HG02885 (cell line): ENCODE results near the gene GYS1.
A peak's percentile ranks its signal among the peaks of the same experiment; 100 is the strongest.

Source experiments
- ATAC-seq: cut with Tn5 transposase; IDR thresholded peaks from one replicate; pipeline ENCODE4 v1.9.1; 2021; ENCODE audit warnings: mild to moderate bottlenecking; ENCODE audit not compliant: unreplicated experiment, poor library complexity

The GYS1 gene

GRCh38 chr19:48991011-48991609 is 2.0 kb downstream of the GYS1 start:
- ATAC-seq, result no peak

- no peak for ATAC-seq
Observed at GRCh38 chr19:48990400-48990799, 2.7 kb downstream of the GYS1 start.

GRCh38 chr19:48989701-48990291 is 3.3 kb downstream of the GYS1 start:
- ATAC-seq, result no peak

- no peak for ATAC-seq
Observed at GRCh38 chr19:48988860-48989259, 4.2 kb downstream of the GYS1 start.

GRCh38 chr19:48988286-48988685 is 4.8 kb downstream of the GYS1 start:
- no peak for ATAC-seq

- ATAC-seq, result no peak
Observed at GRCh38 chr19:48987323-48987722, 5.8 kb downstream of the GYS1 start.

GRCh38 chr19:48986211-48986610 is 6.9 kb downstream of the GYS1 start:
- no peak for ATAC-seq

- ATAC-seq, result no peak
Observed at GRCh38 chr19:48985711-48986110, 7.4 kb downstream of the GYS1 start.

- ATAC-seq, result no peak
Observed at GRCh38 chr19:48982280-48982679, 10.8 kb downstream of the GYS1 start.

GRCh38 chr19:48977061-48977460 is 16.0 kb downstream of the GYS1 start:
- no peak for ATAC-seq

- ATAC-seq, result no peak
Observed at GRCh38 chr19:48975947-48976847, 16.9 kb downstream of the GYS1 start.

- ATAC-seq, result peak; percentile 41
Observed at GRCh38 chr19:48970923-48971395, 22.1 kb downstream of the GYS1 start.

- no peak for ATAC-seq
Observed at GRCh38 chr19:48970139-48970766, 22.9 kb downstream of the GYS1 start.

- no peak for ATAC-seq
Observed at GRCh38 chr19:48969276-48970138, 23.6 kb downstream of the GYS1 start.

GRCh38 chr19:48968813-48969218 is 24.3 kb downstream of the GYS1 start:
- no peak for ATAC-seq

- ATAC-seq, result no peak
Observed at GRCh38 chr19:48968179-48968661, 24.9 kb downstream of the GYS1 start.

GRCh38 chr19:48967346-48968178 is 25.5 kb downstream of the GYS1 start:
- ATAC-seq, result no peak

GRCh38 chr19:48966541-48967345 is 26.4 kb downstream of the GYS1 start:
- no peak for ATAC-seq
